ENCODE data around the gene SLX1B. TPM values are rescaled to one million over a fixed set of nuclear protein-coding genes. Genes with fewer than 3 reads are reported as not detected.
"Not testable (repeated sequence)": the region's sequence is repeated elsewhere in the genome, so short reads cannot be mapped to it uniquely, and the experiment has no call there.

SLX1B gene
- total and polyA plus RNA-seq, 2 of the 13 experiments (the other 11 are each of a cell fraction or from before 2014, with no cell fraction given), result 15.9 to 70.0 TPM

DNA sequence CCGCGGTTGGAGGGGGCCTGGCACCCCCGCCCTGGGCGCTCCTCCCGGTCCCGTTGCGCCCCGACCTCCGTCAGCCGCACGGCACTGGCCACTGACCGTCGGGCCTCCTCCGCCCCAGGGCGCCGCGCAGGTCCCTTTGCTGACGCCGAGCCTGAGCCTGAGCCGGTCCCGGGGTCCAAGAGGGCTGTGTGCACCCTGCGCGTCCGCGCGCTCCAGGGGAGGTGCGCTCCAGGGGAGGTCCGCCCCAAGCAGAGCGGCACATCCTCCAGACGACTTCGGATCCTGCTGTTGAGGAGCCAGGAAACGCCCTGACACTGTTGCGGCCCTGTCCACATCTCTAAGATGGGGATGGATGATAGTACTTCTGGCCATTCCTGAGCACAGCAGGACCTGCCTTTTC, 12.6 kb downstream of the SLX1B start:
- in situ Hi-C loops (cut with HindIII; ENCODE audit: extremely low pct_ligation_motif_present, low pct_unique_long_range_greater_than_20kb); intact Hi-C loops (cut with micrococcal nuclease; ENCODE audit: unreplicated experiment); H3K4me3 ChIP-seq (replicated peaks in 1 of 3; ENCODE audit: insufficient read depth in 1 of 3, low read depth in 2 of 3, low read length in 3 of 3); H3K9ac ChIP-seq (ENCODE audit: insufficient read depth, low read depth, low read length); POLR2A ChIA-PET; H4K20me1 ChIP-seq (ENCODE audit: insufficient read depth, low read length); H3K9me3 ChIP-seq (ENCODE audit: low read length); BruUV-seq (replicated peaks); H3K4me1 ChIP-seq (ENCODE audit: insufficient read depth, low read length); H3K27ac ChIP-seq (ENCODE audit: extremely low read length, insufficient read depth, low read length); CTCF ChIA-PET (ENCODE audit: low intra/inter-chr PET ratio, low total read pairs); H3K79me2 ChIP-seq (ENCODE audit: insufficient read depth, low read length); H3K4me2 ChIP-seq (ENCODE audit: low read depth, low read length); DNase-seq (ENCODE audit: low spot score); FAIRE-seq; H3K27me3 ChIP-seq (ENCODE audit: control insufficient read depth in 1 of 2, insufficient read depth in 2 of 2, low read length in 2 of 2); H2AFZ ChIP-seq (ENCODE audit: low read length); H3K36me3 ChIP-seq (replicated peaks in 1 of 2; ENCODE audit: control insufficient read depth in 1 of 2, insufficient read depth in 2 of 2, low read length in 2 of 2): not testable (repeated sequence)
- peak; percentile 54 for ATAC-seq
- WGBS (ENCODE audit: low lambda C conversion rate), result no CpG with 5 or more reads among the region's 33 CpGs

DNA sequence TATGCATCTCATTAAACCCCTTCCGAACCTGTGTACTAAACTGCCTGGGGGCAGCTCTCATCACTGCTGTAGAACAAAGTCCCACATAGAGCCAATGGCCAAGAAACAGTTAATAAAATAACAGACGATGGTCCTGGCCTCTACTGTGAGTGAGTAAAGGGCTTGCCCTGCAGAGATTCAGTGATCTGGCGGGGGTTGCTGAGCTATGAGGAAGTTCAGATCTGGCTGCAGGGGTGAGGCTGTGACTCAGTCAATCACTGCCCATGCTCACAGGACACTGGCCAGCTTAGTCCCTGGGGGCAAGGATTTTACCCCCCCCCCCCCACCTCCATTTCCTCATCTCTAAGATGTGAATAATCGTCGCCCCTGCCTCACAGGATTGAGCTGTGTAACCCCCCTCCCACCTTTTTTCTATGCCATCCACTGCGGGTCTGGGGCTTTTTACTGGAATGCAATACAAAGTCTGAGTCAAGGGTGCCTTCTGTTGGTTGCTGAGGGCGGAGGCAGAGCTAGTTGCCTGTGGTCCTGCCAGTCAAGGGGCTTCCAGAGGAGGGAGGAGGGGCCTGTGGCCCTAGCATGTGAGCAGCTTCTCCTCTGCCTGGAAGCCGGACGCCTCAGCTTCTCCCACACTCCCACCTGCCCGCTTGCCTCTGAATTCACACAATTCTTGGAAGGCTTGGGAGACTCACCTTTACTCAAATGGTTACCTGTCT, 13.5 kb downstream of the SLX1B start:
- H3K4me1 ChIP-seq (ENCODE audit: insufficient read depth, low read length); H3K27ac ChIP-seq (ENCODE audit: extremely low read length, insufficient read depth, low read length); in situ Hi-C loops (cut with HindIII; ENCODE audit: extremely low pct_ligation_motif_present, low pct_unique_long_range_greater_than_20kb); H2AFZ ChIP-seq (ENCODE audit: low read length); H3K27me3 ChIP-seq (ENCODE audit: control insufficient read depth in 1 of 2, insufficient read depth in 2 of 2, low read length in 2 of 2); H3K4me3 ChIP-seq (replicated peaks in 1 of 3; ENCODE audit: insufficient read depth in 1 of 3, low read depth in 2 of 3, low read length in 3 of 3); DNase-seq (ENCODE audit: low spot score); H3K9me3 ChIP-seq (ENCODE audit: low read length); POLR2A ChIA-PET; H3K36me3 ChIP-seq (replicated peaks in 1 of 2; ENCODE audit: control insufficient read depth in 1 of 2, insufficient read depth in 2 of 2, low read length in 2 of 2); intact Hi-C loops (cut with micrococcal nuclease; ENCODE audit: unreplicated experiment); H4K20me1 ChIP-seq (ENCODE audit: insufficient read depth, low read length); CTCF ChIA-PET (ENCODE audit: low intra/inter-chr PET ratio, low total read pairs); H3K4me2 ChIP-seq (ENCODE audit: low read depth, low read length); FAIRE-seq; H3K9ac ChIP-seq (ENCODE audit: insufficient read depth, low read depth, low read length); H3K79me2 ChIP-seq (ENCODE audit: insufficient read depth, low read length); BruUV-seq (replicated peaks): not testable (repeated sequence)
- ATAC-seq, result peak; percentile 66
- WGBS (ENCODE audit: low lambda C conversion rate), result no CpG with 5 or more reads among the region's 10 CpGs

DNA sequence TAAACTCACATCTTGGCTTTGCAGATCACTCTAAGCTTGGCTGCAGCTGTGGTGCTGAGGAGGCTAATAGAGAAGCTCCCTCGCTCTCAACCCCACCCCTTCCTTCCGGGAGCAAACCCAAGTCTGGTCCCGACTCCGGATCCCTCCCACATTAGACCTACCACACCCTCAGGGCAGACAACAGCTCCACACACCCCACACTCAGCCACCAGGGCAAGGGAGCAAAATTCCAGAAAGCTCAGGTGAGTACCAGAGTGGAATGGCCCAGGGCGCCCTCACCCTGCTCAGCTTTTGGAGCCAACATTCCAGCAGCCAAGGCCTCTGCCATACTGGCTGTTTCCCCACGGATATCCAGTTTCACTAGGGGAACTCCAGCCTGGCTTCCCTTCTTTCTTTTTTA, 15.3 kb downstream of the SLX1B start:
- DNase-seq (ENCODE audit: low spot score); CTCF ChIA-PET (ENCODE audit: low intra/inter-chr PET ratio, low total read pairs); FAIRE-seq; in situ Hi-C loops (cut with HindIII; ENCODE audit: extremely low pct_ligation_motif_present, low pct_unique_long_range_greater_than_20kb); H2AFZ ChIP-seq (ENCODE audit: low read length); H3K27me3 ChIP-seq (ENCODE audit: control insufficient read depth in 1 of 2, insufficient read depth in 2 of 2, low read length in 2 of 2); BruUV-seq (replicated peaks); H3K79me2 ChIP-seq (ENCODE audit: insufficient read depth, low read length); H3K9ac ChIP-seq (ENCODE audit: insufficient read depth, low read depth, low read length); H3K9me3 ChIP-seq (ENCODE audit: low read length); H3K36me3 ChIP-seq (replicated peaks in 1 of 2; ENCODE audit: control insufficient read depth in 1 of 2, insufficient read depth in 2 of 2, low read length in 2 of 2); H3K4me1 ChIP-seq (ENCODE audit: insufficient read depth, low read length); intact Hi-C loops (cut with micrococcal nuclease; ENCODE audit: unreplicated experiment); POLR2A ChIA-PET; H4K20me1 ChIP-seq (ENCODE audit: insufficient read depth, low read length); H3K27ac ChIP-seq (ENCODE audit: extremely low read length, insufficient read depth, low read length): not testable (repeated sequence)
- Histone ChIP-seq H3K4me2 (ENCODE audit: low read depth, low read length) (peak overlapping the region; percentile 53), H3K4me3 (replicated peaks in 1 of 3; ENCODE audit: insufficient read depth in 1 of 3, low read depth in 2 of 3, low read length in 3 of 3) (peak overlapping the region in 1 of 3 experiments; percentile 37; a peak in 1 of 6 replicates)
- TF ChIP-seq STAG1 (CRISPR knock-in tag; IDR thresholded peaks at IDR 0.05), result peak; percentile 12; the same call in 1 of the 2 replicates
- WGBS (ENCODE audit: low lambda C conversion rate), result 13% methylated on average over 5 of the region's 6 CpGs
- ATAC-seq, result peak; percentile 32

DNA sequence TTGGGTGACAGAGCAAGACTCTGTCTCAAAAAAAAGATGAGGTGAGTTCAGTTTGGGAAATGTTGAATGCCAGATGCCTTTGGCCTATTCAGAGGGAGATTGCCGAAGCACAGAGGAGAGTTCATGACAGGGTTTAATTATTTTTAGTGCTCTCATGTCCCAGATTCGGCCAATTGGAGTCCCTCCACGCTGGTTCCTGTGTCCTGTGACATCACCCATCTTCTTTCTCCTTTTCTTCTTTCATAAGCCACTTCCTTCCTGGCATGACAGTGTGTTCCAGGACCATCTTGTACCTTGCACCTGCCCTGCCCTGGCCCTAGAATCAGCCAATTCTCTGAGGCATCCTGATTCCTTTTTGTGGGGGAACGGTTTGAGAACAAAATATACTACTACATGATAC, 17.7 kb downstream of the SLX1B start:
- H3K4me1 ChIP-seq (ENCODE audit: insufficient read depth, low read length); H3K4me2 ChIP-seq (ENCODE audit: low read depth, low read length); H3K9me3 ChIP-seq (ENCODE audit: low read length); in situ Hi-C loops (cut with HindIII; ENCODE audit: extremely low pct_ligation_motif_present, low pct_unique_long_range_greater_than_20kb); CTCF ChIA-PET (ENCODE audit: low intra/inter-chr PET ratio, low total read pairs); H3K4me3 ChIP-seq (replicated peaks in 1 of 3; ENCODE audit: insufficient read depth in 1 of 3, low read depth in 2 of 3, low read length in 3 of 3); H3K36me3 ChIP-seq (replicated peaks in 1 of 2; ENCODE audit: control insufficient read depth in 1 of 2, insufficient read depth in 2 of 2, low read length in 2 of 2); DNase-seq (ENCODE audit: low spot score); H3K27ac ChIP-seq (ENCODE audit: extremely low read length, insufficient read depth, low read length); H3K9ac ChIP-seq (ENCODE audit: insufficient read depth, low read depth, low read length); FAIRE-seq; H4K20me1 ChIP-seq (ENCODE audit: insufficient read depth, low read length); BruUV-seq (replicated peaks); H3K79me2 ChIP-seq (ENCODE audit: insufficient read depth, low read length); intact Hi-C loops (cut with micrococcal nuclease; ENCODE audit: unreplicated experiment); ATAC-seq; H3K27me3 ChIP-seq (ENCODE audit: control insufficient read depth in 1 of 2, insufficient read depth in 2 of 2, low read length in 2 of 2); H2AFZ ChIP-seq (ENCODE audit: low read length); POLR2A ChIA-PET: not testable (repeated sequence)
- no CpG with 5 or more reads among the region's 4 CpGs for WGBS (ENCODE audit: low lambda C conversion rate)
